Superior temporal gyrus (tissue), 1 donor: ENCODE measurements around the gene TSEN2.
"Not testable (repeated sequence)": the region's sequence is repeated elsewhere in the genome, so short reads cannot be mapped to it uniquely, and the experiment has no call there.

Experiments
- DNase-seq: peaks from one replicate; pipeline ENCODE4 v3.0.0-alpha.2; 2016; ENCODE audit errors: extremely low spot score

TSEN2 gene

DNA sequence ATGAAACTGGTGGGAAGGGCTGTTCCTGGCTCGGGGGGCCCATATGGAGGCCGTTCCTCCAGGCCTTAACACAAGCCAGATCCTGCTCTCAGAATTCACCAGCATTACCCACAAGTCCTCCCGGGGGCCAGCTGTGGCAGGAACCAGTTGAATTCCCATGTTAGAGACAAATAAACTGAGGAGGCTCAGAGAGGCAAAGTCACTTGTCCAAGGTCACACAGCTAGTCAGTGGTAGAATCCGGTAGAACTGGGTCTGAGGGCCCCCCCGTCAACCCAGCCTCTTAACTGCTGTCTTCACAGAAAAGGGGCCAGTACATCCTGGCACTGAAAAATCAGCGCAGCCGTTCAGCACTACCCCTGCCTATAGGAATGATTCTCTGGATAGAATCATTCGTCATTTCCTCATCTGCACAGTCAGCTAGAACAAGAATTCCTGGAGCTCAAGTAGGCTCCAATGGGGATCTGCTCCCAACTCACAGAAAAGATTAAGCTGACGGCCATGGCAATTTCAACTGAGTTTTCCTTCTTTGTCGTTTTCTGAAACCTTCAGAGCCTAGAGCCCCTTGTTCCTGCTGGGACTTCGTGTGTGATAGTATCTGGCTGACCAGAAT, 12.2 kb upstream of the TSEN2 start:
- no peak for DNase-seq

DNA sequence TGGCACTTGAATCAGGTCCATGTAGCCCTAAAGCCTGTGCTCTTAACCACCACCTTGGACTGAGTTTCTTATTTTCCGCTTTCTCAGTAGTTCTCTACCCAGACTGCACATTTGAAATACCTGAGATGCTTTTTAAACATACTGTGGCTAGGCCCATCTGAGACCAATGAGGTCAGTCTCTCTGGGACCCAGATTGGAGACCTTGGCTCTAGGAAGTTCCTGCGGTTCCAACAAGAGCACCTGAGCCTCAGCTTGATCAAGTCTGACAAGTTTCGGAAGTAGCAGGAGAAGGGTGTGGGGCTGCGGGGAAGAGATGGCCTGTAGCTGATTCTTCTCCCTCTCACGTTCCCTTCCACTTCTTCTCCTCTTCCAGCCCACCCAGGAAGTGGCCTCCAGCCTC, 11.5 kb upstream of the TSEN2 start:
- no peak for DNase-seq

DNA sequence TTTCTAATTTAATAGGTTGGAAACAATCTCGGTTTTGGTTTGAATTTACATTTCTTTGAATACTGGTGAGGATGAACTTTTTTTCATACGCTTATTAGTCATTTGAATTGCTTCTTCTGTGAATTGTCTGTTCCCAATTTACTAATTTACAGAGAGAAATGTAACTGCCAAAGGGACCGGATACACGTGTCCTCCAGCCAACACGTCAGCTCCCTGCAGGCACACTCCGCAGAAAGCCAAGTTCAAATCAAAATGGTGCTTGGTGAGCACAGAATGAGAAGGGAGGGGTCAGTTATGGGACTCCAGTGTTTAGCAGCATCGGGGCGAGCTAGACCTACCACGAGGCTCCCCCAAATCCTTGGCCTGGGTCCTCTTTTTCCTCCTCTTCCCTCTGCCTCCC, 10.8 kb upstream of the TSEN2 start:
- no peak for DNase-seq

DNA sequence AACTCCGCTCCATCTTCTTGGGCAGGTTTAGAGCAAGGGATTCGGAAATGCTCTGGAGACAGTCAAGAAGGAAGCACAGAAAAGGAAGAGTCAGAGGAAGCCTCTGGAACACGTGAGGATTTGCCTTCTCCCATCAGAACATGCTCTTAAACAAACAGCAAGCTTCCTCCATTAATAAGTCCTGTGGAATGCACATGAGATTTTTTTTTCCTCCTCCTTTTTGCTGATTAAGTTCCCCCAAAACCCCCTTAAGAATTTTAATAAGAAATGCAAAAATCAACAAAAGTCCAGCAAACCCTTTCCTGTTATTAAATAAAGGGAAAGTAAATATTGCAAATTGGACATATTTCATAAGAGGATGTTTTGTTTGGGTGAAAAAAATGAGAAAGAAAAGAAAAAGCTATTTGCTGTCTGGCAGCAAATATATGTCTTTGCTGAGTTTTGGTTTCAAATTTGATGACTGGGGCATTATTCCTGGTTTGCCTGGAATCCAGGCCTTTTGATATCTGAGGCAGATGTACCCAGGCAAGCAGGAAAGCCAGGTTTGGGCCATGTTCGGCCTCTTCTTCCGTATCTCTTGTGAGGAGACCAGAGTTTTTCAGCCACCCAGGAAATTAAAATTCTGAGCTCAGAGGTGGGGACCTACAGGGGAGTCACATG, 7.9 kb upstream of the TSEN2 start:
- no peak for DNase-seq

DNA sequence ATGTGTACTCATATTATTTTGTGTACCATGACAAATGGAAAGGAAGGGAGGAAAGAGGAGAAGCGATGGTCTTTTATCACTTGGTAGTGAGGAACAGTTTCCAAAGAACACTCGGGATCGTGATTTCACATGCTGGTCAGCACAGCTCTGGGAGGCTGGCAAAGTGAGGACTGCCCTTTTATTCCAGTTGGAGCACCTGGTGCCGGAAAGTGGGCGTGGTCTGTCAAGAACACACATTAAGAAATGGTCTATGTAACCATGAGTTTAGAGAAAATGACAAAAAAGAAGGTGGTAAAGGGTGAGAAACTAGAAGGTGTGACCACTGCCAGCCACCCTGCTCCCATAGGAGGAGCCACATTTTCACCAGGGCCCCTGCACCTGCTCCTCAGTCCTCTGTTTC, 7.0 kb upstream of the TSEN2 start:
- no peak for DNase-seq

DNA sequence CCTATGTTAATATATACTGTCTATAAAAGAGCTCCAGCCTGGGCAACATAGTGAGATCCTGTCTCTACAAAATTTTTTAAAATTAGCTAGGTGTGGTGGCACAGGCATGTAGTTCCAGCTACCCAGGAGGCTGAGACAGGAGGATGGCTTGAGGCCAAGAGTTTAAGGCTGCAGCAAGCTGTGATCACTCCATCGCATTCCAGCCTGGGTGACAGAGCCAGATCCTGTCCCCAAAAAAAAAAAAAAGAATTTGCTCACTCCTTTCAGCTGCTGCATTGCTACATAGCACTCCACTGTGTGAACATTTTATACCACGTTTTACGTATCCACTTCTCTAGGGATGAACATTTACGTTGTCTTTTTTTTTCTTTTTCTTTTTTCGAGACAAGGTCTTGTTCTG, 6.0 kb upstream of the TSEN2 start:
- DNase-seq = no peak

DNA sequence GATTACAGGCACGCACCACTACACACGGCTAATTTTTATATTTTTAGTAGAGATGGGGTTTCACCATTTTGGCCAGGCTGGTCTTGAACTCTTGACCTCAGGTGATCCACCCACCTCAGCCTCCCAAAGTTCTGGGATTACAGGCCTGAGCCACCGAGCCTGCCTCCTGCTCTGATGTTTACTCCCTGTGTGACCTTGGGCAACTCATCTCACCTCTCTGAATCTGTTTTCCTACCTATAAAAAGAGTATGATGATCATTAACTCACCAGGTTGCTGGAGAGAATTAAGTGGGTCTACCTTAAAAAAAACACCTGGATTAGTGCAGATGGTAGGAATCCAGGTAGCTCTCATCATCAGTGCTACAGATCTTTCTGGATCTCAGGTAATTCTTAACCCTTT, 5.1 kb upstream of the TSEN2 start:
- not testable (repeated sequence) for DNase-seq

DNA sequence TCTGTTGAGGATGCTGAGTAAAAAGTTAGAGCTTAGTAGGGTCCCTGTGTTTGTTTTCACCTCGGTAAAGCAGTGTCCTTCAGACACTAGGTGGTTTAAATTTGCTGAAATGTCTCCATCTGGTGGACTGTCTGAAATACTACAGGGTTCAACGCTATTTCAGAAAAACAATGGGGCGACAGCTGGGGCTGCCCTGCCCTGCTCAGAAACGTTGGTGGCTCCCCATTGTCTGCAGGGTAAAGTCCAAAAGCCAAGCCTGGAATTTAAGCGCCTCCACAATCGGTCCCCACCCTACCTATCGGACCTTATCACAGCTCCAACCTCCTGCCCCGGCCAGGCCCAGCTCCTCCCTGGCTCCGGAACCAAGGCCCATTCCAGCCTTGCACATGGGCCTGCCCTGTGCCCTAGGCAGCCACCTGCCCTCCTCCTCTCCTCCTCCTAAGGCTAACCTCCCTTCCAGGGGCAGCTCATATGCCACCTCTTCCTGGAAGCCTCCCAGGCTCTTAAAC, 4.3 kb upstream of the TSEN2 start:
- DNase-seq = peak; percentile 77

DNA sequence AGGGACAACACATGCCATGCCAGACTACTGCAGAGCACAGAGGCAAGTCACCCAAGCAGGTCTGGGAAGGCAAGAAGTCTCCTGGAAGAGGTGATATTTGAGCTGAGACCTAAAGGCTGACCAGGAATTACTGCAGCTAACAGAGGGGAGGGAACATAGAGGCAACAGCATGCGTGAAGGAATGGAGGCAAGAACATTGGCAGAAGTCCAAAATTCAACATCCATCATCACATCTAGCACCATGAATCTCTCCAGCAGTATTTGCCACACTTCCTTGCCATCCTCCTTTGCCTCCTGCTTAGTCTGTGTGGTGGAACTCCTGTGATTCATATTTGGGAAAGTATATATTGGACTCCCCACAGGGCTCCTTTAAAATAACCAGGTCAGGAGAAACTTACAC, 870 bp upstream of the TSEN2 start:
- DNase-seq = no peak

DNA sequence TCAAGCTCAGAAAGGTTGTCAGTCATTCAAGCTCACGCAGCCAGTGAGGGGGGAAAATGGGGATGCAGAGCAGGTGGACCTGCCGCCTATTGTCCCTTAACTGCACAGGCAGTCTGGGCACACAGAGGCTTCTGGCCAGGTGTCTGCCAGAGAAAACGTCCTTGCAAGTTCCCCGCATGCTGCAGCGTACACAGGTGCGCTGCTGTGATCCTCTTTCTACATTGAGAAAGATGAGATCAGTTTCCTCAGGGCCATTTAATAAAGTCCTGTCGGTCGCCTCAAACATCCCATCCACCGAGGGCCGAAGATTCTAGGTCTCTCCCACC, 445 bp upstream of the TSEN2 start:
- DNase-seq = no peak

DNA sequence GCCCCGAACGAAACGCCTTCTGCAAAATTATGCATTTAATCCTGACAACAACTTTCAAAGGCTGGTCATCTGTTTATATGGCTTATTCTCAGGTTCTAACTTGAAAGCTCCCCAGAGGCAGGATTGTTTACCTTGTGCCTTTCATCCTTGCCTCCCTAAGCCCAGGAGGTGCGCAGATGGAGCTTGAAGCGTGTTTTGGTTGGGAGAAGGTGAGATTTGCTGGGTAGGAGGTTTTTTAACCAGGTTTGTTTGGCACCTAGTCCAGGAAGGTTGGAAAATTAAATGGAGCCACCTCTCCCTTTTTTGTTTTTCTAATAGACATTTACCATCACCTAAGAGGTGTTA, 675 bp downstream of the TSEN2 start:
- DNase-seq = no peak

DNA sequence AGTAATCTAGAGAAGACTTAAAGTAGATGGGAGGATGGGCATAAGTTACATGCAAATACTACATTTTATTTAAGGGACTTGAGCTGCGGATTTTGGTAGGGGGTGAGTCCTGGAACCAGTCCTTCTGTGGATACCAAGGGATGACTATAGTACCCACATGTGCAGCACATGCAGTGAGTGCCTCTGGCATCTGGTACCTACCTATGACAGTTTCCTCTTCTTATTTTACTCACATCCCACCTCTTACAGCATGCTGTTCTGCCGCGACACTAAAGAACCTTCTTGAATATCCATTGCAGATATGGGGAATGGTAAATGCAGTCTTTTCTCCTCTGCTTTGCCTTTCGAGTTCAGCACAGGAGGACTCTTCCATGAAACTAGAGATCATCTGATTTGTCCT, 1.7 kb downstream of the TSEN2 start:
- DNase-seq = no peak

DNA sequence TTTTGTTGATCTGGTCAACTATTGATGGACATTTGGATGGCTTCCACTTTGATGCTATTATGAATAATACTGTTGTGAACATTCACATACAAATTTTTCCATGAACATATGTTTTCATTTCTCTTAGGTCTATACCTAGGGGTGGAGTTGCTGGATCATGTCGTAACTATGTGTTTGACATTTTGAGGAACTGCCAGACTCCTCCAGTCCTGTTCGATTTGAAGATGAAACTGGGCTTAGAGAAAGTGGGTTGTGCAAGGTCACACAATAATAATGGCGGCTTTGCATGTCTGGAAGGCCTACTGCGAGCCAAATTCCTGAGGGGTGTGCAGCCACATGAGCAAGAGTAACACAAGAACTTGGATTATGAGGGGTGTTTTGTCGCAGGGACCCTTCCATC, 2.6 kb downstream of the TSEN2 start:
- no peak for DNase-seq

DNA sequence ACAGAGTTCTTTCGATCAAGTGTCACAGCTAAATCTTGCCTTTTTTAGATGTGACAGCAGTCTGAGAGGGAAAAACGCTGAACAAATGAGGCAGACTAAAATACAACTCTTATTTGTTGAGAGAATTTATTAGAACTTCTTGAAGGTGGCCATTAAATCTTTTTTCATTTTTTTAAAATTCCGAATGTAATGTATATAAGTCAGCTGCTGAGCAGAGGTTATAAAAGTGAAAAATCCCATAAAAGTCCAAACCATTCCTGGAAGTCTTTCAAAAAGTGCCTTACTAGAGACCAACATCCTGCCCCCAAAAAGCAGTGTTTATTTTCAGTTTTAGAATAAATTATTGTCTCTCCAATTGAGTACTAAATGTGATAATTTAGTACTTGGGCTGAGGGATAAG, 3.1 kb downstream of the TSEN2 start:
- DNase-seq = no peak

DNA sequence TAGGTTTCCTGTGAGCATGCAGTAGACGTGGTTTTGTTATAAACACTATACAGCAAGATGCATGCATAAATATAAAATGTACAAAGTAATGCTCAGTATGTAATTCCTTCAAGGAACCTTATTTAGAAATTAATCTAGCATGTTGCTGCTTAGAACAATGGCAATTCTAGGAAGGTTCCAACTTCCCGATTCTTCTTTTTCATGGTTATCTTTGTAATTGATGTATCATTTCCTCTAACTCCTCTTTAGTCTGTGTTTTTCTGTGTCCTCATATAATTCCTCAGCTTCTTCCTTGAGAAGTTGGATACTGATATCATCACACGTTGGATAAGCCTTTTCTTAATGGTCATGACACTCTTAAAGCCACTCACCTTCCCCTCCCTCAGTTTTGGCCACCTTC, 3.5 kb downstream of the TSEN2 start:
- DNase-seq = no peak

DNA sequence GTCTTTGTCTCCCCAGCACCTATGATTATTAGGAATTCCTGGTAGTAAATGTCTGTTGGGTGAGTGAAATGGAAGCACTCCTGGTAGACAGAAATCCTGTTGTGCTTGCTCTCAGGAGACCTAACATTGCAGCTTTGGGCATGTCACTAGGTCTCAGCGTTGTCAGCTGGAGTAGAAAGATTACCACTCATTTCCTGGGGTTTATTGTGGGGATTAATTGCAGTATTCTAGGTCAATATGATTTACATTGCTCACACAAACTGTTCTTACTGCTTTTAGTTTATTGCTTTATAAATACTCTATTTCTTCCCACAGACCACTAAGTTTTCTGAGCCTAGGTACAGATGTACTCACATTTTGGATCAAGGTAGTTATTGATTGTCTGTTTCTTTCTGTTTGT, 5.1 kb downstream of the TSEN2 start:
- DNase-seq = no peak

DNA sequence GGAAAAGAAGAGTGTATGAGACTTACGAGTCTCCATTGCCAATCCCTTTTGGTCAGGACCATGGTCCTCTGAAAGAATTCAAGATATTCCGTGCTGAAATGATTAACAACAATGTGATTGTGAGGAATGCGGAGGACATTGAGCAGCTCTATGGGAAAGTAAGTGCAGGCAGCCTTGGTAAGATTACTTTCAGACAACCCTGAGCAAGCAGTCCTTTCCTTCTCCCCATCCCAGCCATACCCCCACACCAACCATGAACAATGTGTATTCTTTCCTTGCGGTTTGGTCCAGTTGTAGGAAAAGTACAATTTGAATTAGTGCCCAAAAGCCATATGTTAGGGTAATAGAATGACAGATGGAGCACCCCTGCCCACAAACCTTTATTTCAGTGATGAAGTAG, 5.6 kb downstream of the TSEN2 start:
- DNase-seq = no peak

DNA sequence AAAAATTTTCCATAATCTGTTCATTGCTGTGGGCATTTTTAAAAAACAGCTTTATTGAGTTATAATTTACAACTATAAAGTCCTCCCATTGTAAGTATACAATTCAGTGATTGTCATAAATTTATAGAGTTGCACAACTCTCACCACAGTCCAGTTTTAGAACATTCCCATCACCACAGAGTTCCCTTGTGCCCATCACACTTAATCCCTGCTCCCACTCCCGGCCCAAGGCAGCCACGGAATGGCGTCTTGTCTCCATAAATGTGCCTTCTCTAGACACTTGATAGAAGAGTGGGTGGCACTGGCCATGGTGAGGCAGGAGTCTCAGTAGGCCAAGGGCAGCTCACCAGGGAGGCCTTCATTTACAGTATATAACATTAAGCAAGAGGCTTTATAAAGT, 6.3 kb downstream of the TSEN2 start:
- no peak for DNase-seq

DNA sequence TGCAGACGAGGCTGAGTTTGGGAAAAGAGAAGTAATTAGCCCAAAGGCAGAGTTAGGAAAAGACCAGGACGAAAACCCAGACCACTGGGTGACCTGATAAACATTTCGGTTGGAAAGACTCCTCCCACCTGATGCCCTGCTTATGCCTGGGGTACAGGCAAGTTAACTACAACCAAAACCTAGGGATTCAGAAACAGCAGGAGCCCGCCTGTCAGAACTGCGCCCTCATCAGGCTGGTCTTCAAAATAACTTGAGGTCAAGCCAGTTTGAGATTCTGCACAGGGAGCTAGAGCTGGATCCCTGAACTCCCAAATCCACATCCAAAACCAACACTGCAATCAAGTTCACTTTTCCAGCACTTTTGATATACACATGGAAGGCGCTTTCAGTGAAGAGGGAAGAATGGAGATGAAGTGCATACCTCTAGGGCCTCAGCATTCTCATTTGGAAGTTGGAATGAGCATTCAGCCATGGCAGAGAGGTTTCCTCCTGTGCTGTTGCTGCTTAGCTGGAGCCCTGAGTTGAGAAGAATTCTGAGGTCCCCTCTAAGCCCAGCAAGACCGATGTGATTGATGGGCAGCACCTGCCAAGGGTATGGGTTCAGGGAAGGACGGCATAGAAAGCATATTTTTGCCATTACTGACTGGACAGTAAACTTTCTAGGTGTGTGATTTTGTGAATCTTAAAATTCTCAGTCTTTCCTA, 11.6 kb downstream of the TSEN2 start:
- DNase-seq = no peak

DNA sequence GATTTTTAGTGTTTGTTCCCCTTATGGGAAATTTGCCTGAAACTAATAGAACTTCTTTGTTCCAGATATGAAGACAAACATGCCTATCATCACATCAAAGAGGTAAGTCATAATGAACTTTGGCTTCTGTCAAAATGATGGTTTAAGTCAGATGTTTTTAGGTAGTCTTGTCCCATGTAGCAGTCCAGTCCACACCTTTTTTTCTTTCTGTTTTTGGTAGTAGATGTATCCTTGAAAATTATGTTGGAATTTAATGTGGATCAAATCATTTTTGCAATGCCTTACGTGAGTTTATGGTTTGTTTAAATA, 12.1 kb downstream of the TSEN2 start:
- DNase-seq = no peak

DNA sequence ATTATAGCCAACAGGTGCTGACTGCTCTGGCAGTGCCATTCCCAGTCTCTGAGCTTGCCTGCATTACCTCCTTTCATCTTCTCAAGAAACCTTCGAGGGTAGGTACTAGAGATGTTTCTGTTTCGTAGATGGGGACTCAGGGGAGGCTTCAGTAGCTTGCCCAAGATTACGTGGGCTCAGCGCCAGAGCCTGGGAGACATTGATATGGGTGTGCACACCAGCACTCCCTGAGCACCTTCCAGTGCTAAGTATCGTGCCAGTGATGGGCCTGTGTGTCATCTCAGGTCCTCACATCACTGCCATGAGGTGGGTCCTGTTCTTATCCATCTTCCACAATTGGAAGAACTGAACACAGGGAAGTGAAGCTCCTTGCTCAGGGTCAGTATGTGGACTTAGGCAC, 15.2 kb downstream of the TSEN2 start:
- no peak for DNase-seq

DNA sequence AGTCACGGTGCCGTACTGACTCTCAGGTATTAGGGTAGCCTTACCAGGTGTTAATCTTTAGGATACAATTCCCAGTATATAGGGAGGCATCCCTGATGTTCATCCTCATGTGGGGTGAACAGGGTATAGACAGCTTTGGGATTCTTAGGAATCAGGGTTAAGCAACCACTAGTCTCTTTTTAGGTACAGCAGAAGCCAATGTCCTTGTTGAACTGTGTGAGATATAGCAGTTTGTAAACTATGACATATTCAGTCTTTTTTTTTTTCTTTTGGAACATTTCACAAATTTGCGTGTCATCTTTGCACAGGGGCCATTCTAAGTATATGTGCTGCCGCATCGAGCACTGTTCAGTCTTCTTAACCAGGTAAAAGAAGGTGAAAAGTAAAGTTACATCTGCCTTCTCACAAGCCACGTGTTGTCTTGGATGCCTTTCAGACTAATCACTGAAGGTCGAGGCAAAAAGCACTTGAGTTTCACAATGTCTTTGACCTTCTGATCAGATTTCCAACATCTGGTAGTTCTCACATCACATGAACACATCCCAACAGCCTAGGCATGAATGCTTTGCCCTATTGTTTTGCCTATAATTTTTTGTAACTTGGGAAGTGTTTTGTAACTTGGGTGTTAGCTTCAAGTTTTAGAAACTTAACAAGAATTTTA, 17.2 kb downstream of the TSEN2 start:
- DNase-seq = no peak
